SK-N-SH treated with all-trans-retinoic acid at 6 μM for 48 hours (cell line): ENCODE measurements around the gene RESP18.
"Not testable (repeated sequence)": the region's sequence is repeated elsewhere in the genome, so short reads cannot be mapped to it uniquely, and the experiment has no call there.

Source experiments
- ATAC-seq: fragments of 200-7000 bp; cut with Tn5 transposase; 3 replicates; pipeline ENCODE4 v1.9.1; 2020; ENCODE audit warnings: mild to moderate bottlenecking, moderate library complexity
- ARNTL ChIP-seq: fragments of 450-650 bp; formaldehyde crosslinking; IDR thresholded peaks from 2 replicates; pipeline ENCODE4 v1.5.0; 2020; ENCODE audit warnings: low read depth, mild to moderate bottlenecking, moderate library complexity, borderline replicate concordance
- GLIS3 ChIP-seq: fragments of 250-450 bp; sonication (Bioruptor Pico); IDR thresholded peaks from 2 replicates; pipeline ENCODE4 v1.5.0; 2020; ENCODE audit warnings: mild to moderate bottlenecking, moderate library complexity
- OSR1 ChIP-seq: fragments of 250-450 bp; sonication (Bioruptor Pico); IDR thresholded peaks from 2 replicates; pipeline ENCODE4 v1.8.0; 2022; ENCODE audit warnings: moderate library complexity, mild to moderate bottlenecking, inconsistent platforms
- PATZ1 ChIP-seq: fragments of 250-450 bp; sonication (Bioruptor Pico); IDR thresholded peaks from 2 replicates; pipeline ENCODE4 v1.8.0; 2020; ENCODE audit warnings: mild to moderate bottlenecking, moderate library complexity, borderline replicate concordance
- POU6F1 ChIP-seq: fragments of 250-450 bp; sonication (Bioruptor Pico); IDR thresholded peaks from 2 replicates; pipeline ENCODE4 v1.8.0; 2021; ENCODE audit warnings: low read depth, mild to moderate bottlenecking, moderate library complexity, borderline replicate concordance
- PPARA ChIP-seq: fragments of 250-450 bp; sonication (Bioruptor Pico); IDR thresholded peaks from 2 replicates; pipeline ENCODE4 v1.5.0; 2020; ENCODE audit warnings: mild to moderate bottlenecking, borderline replicate concordance
- TCF4 ChIP-seq: fragments of 250-450 bp; sonication (Bioruptor Pico); IDR thresholded peaks from 2 replicates; pipeline ENCODE4 v1.8.0; 2021; ENCODE audit warnings: mild to moderate bottlenecking, moderate library complexity, borderline replicate concordance
- TOX ChIP-seq: fragments of 250-450 bp; sonication (Bioruptor Pico); IDR thresholded peaks from 2 replicates; pipeline ENCODE4 v1.8.0; 2021; ENCODE audit warnings: mild to moderate bottlenecking, moderate library complexity, borderline replicate concordance
- ZC3H10 ChIP-seq: fragments of 250-450 bp; sonication (Bioruptor Pico); IDR thresholded peaks from 2 replicates; pipeline ENCODE4 v1.5.1; 2021; ENCODE audit warnings: mild to moderate bottlenecking, moderate library complexity
- ZFP3 ChIP-seq: fragments of 250-450 bp; sonication (Bioruptor Pico); IDR thresholded peaks from 2 replicates; pipeline ENCODE4 v1.5.0; 2020; ENCODE audit warnings: mild to moderate bottlenecking, moderate library complexity
- ZFP30 ChIP-seq: fragments of 450-650 bp; formaldehyde crosslinking; IDR thresholded peaks from 2 replicates; pipeline ENCODE4 v1.5.0; 2022; ENCODE audit warnings: mild to moderate bottlenecking, moderate library complexity
- ZNF565 ChIP-seq: fragments of 450-650 bp; formaldehyde crosslinking; conservative IDR thresholded peaks from 2 replicates; pipeline ENCODE4 v1.5.0; 2020; ENCODE audit warnings: low read depth, mild to moderate bottlenecking, moderate library complexity
- ZNF70 ChIP-seq: fragments of 450-650 bp; formaldehyde crosslinking; IDR thresholded peaks from 2 replicates; pipeline ENCODE4 v1.5.0; 2020; ENCODE audit warnings: mild to moderate bottlenecking, moderate library complexity
- ZNF8 ChIP-seq: fragments of 450-650 bp; formaldehyde crosslinking; IDR thresholded peaks from 2 replicates; pipeline ENCODE4 v1.5.0; 2020; ENCODE audit warnings: mild to moderate bottlenecking, moderate library complexity
- TF ChIP-seq, protein P1 (sequence below): fragments of 250-450 bp; sonication (Bioruptor Pico); IDR thresholded peaks from 2 replicates; pipeline ENCODE4 v1.5.0; 2020; ENCODE audit warnings: mild to moderate bottlenecking, moderate library complexity
- TF ChIP-seq, protein P2 (sequence below): fragments of 250-450 bp; sonication (Bioruptor Pico); IDR thresholded peaks from 2 replicates; pipeline ENCODE4 v1.5.1; 2021; ENCODE audit warnings: mild to moderate bottlenecking, moderate library complexity

Gene RESP18

GRCh38 chr2:219289537-219290361 lies 42.8 kb downstream of the RESP18 start (continued):
- TF ChIP-seq, protein P1, sequence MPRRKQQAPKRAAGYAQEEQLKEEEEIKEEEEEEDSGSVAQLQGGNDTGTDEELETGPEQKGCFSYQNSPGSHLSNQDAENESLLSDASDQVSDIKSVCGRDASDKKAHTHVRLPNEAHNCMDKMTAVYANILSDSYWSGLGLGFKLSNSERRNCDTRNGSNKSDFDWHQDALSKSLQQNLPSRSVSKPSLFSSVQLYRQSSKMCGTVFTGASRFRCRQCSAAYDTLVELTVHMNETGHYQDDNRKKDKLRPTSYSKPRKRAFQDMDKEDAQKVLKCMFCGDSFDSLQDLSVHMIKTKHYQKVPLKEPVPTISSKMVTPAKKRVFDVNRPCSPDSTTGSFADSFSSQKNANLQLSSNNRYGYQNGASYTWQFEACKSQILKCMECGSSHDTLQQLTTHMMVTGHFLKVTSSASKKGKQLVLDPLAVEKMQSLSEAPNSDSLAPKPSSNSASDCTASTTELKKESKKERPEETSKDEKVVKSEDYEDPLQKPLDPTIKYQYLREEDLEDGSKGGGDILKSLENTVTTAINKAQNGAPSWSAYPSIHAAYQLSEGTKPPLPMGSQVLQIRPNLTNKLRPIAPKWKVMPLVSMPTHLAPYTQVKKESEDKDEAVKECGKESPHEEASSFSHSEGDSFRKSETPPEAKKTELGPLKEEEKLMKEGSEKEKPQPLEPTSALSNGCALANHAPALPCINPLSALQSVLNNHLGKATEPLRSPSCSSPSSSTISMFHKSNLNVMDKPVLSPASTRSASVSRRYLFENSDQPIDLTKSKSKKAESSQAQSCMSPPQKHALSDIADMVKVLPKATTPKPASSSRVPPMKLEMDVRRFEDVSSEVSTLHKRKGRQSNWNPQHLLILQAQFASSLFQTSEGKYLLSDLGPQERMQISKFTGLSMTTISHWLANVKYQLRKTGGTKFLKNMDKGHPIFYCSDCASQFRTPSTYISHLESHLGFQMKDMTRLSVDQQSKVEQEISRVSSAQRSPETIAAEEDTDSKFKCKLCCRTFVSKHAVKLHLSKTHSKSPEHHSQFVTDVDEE, result no peak
- TF ChIP-seq GLIS3 (no peak), POU6F1 (CRISPR knock-in tag) (no peak)

DNA sequence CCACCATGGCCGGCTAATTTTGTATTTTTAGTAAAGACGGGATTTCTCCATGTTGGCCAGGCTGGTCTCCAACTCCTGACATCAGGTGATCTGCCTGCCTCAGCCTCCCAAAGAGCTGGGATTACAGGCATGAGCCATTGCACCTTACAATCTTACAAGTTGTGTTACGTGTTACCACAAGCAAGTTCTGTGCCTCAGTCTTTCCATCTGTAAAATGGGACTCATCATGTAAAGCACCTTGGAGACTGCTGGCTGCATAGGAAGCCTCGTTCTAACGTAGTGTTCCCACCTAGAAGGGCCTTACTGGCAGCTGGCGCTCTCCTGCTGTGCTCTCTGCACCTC lies 43.4 kb downstream of the RESP18 start:
- ATAC-seq, result no peak
- TF ChIP-seq ZFP3, result peak; percentile 84; the same call in 1 of the 2 replicates
- TF ChIP-seq TOX (CRISPR knock-in tag), result no peak

DNA sequence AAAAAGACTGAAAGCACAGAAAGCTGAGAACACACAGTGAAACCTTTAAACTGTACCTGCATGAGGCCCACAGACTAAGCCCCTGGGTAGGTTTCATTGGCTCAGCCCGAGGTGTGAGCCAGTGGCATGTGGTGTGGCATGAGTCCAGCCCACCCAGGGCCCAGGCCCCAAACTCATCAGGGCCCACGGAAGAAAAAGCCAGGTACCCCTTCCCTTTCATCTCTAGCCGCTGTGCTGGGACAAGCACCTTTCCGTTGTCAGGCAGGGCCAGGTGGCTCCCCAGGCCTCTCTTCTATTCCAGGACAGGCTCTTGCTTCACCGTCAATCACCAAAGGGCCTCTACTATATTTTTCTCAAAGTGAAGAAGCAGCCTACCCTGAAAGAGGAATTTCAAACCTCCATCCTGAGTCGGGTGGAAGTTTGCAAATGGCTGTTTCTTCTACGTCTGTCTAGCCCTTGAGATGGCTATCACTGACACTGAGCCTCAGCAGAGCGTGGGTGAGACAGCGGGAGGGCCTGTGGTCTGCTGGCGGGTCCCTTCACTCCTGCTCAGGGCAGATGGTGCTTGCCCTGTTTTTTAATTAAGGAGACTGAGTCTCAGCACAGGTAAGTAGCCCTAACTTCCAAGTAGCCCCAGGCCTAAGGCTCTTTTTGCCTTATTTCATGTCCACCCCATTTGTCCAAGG lies 44.8 kb downstream of the RESP18 start:
- TF ChIP-seq ZFP30 (CRISPR knock-in tag) (no peak), ZNF8 (no peak), ZNF565 (CRISPR knock-in tag) (no peak), PATZ1 (no peak), ZFP3 (no peak)
- no peak for ATAC-seq

DNA sequence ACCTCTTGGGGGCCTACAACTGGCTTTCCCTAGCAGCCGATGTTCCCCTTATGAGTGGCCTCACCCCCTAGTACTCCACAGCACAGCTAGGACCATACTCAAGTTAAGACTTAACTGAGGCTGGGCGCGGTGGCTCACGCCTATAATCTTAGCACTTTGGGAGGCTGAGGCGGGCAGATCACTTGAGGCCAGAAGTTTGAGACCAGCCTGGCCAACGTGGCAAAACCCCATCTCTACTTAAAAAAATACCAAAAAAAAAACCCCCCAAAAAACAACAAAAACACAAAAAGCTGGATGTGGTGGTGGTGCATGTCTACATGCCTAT lies 45.5 kb downstream of the RESP18 start:
- not testable (repeated sequence) for ATAC-seq

GRCh38 chr2:219286436-219287115 lies 46.0 kb downstream of the RESP18 start:
- no peak for TF ChIP-seq ARNTL (CRISPR knock-in tag)
- no peak for TF ChIP-seq GLIS3
- TF ChIP-seq ZC3H10, result no peak
- TF ChIP-seq, protein P2, sequence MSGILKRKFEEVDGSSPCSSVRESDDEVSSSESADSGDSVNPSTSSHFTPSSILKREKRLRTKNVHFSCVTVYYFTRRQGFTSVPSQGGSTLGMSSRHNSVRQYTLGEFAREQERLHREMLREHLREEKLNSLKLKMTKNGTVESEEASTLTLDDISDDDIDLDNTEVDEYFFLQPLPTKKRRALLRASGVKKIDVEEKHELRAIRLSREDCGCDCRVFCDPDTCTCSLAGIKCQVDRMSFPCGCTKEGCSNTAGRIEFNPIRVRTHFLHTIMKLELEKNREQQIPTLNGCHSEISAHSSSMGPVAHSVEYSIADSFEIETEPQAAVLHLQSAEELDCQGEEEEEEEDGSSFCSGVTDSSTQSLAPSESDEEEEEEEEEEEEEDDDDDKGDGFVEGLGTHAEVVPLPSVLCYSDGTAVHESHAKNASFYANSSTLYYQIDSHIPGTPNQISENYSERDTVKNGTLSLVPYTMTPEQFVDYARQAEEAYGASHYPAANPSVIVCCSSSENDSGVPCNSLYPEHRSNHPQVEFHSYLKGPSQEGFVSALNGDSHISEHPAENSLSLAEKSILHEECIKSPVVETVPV, result no peak
- TF ChIP-seq ZFP3, result no peak
- no peak for TF ChIP-seq TCF4
- ATAC-seq, result no peak

- ATAC-seq, result 0 out of 3 replicates have a peak, but pooled peaks have one; percentile 9
- TF ChIP-seq ZNF565 (CRISPR knock-in tag) (no peak), PPARA (CRISPR knock-in tag) (no peak), ZFP3 (no peak), ZNF8 (no peak), ZFP30 (CRISPR knock-in tag) (no peak), GLIS3 (no peak), POU6F1 (CRISPR knock-in tag) (no peak), OSR1 (CRISPR knock-in tag) (no peak), ZNF70 (CRISPR knock-in tag) (no peak)
- TF ChIP-seq, protein P2, result no peak
Measured at GRCh38 chr2:219285894-219286425, 46.6 kb downstream of the RESP18 start.
